GM12864 (cell line): Measurements from ENCODE around the gene METTL3.

ENCODE experiments used
- DNase-seq: peaks from one replicate; pipeline ENCODE4 v3.0.0-alpha.2; 2011; ENCODE audit warnings: low read depth
- H3K4me3 ChIP-seq: 2 replicates; pipeline ENCODE4 v1.5.1; 2011; ENCODE audit warnings: mild to moderate bottlenecking, low read depth, low read length, control low read depth
- TF ChIP-seq, protein P1 (sequence below): IDR thresholded peaks from 2 replicates; pipeline ENCODE4 v1.5.1; 2011; ENCODE audit warnings: low read depth, mild to moderate bottlenecking, moderate library complexity, low read length, control low read depth, inconsistent platforms; ENCODE audit errors: missing control alignments

Gene METTL3

DNA sequence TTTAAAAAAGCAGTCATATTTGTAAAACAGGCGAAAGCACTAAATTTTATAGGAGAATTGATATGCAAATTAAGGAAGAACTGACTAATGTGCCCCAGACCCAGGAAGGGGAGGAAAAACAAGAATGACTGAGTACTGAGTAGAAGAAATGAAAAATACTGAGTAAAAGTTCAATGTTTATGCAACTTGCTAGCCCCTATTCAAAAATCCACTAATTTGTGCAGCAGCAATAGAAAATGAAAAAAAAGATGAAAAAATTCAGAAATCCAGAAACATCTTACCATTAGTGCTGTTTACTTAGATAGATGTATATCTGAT is 61.3 kb downstream of the METTL3 start:
- DNase-seq: no peak
- TF ChIP-seq, protein P1, sequence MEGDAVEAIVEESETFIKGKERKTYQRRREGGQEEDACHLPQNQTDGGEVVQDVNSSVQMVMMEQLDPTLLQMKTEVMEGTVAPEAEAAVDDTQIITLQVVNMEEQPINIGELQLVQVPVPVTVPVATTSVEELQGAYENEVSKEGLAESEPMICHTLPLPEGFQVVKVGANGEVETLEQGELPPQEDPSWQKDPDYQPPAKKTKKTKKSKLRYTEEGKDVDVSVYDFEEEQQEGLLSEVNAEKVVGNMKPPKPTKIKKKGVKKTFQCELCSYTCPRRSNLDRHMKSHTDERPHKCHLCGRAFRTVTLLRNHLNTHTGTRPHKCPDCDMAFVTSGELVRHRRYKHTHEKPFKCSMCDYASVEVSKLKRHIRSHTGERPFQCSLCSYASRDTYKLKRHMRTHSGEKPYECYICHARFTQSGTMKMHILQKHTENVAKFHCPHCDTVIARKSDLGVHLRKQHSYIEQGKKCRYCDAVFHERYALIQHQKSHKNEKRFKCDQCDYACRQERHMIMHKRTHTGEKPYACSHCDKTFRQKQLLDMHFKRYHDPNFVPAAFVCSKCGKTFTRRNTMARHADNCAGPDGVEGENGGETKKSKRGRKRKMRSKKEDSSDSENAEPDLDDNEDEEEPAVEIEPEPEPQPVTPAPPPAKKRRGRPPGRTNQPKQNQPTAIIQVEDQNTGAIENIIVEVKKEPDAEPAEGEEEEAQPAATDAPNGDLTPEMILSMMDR: no peak
- no peak overlapping the region for H3K4me3 ChIP-seq
